Mesothelial cell of epicardium (in vitro differentiated cells): ENCODE measurements around the gene HAPSTR1. TPM values are rescaled to one million over a fixed set of nuclear protein-coding genes. Genes with fewer than 3 reads are reported as not detected.

ENCODE experiments used
- DNase-seq, 2 experiments: peaks; one replicate each; pipeline ENCODE4 v3.0.0; 2021; ENCODE audit warnings: low spot score in 2 of 2; ENCODE audit not compliant: unreplicated experiment in 2 of 2
- H3K27ac Mint-ChIP-seq: 2 replicates; pipeline ENCODE4 v1.8.0; 2021; ENCODE audit warnings: mixed read lengths
- H3K27me3 Mint-ChIP-seq: 2 replicates; pipeline ENCODE4 v1.8.0; 2021; ENCODE audit warnings: low read depth, mixed read lengths
- H3K36me3 Mint-ChIP-seq: 2 replicates; pipeline ENCODE4 v1.8.0; 2021; ENCODE audit warnings: mixed read lengths
- H3K4me1 Mint-ChIP-seq: 2 replicates; pipeline ENCODE4 v1.8.0; 2021; ENCODE audit warnings: mixed read lengths
- H3K4me3 Mint-ChIP-seq: 2 replicates; pipeline ENCODE4 v1.8.0; 2021; ENCODE audit warnings: mild to moderate bottlenecking, moderate library complexity, mixed read lengths
- H3K9me3 Mint-ChIP-seq: 2 replicates; pipeline ENCODE4 v1.8.0; 2021; ENCODE audit warnings: mixed read lengths
- CTCF ChIP-seq: fragments of 200-600 bp; sonication (generic); IDR thresholded peaks from one replicate; pipeline ENCODE4 v1.5.0; 2021; ENCODE audit warnings: antibody characterized with exemption; ENCODE audit not compliant: unreplicated experiment
- total RNA-seq: library from RNA; stranded (reverse); gene quantifications from 3 replicates; pipeline ENCODE4 v1.2.1, GENCODE V29; 2021

Gene HAPSTR1
- total RNA-seq, 1 donor from 2014 or later: 80.6 TPM

GRCh38 chr16:9099131-9099625 lies 7.7 kb downstream of the HAPSTR1 start:
- no peak for DNase-seq
- Mint-ChIP-seq H3K4me1 (peaks cover 73% of the 10 kb centered on the region), H3K36me3 (peaks cover 51% of the 10 kb centered on the region), H3K27me3 (no peaks in the 10 kb centered on the region), H3K9me3 (no peaks in the 10 kb centered on the region), H3K4me3 (no peak overlapping the region), H3K27ac (peak overlapping the region; percentile 67)
- TF ChIP-seq CTCF: no peak

- TF ChIP-seq CTCF: no peak
- Mint-ChIP-seq H3K4me3 (no peak overlapping the region), H3K27me3 (no peaks in the 10 kb centered on the region), H3K27ac (peak overlapping the region; percentile 82), H3K36me3 (peaks cover 65% of the 10 kb centered on the region), H3K4me1 (peaks cover 71% of the 10 kb centered on the region), H3K9me3 (no peaks in the 10 kb centered on the region)
- DNase-seq: no peak
Measured at GRCh38 chr16:9102379-9102778, 10.9 kb downstream of the HAPSTR1 start.

DNA sequence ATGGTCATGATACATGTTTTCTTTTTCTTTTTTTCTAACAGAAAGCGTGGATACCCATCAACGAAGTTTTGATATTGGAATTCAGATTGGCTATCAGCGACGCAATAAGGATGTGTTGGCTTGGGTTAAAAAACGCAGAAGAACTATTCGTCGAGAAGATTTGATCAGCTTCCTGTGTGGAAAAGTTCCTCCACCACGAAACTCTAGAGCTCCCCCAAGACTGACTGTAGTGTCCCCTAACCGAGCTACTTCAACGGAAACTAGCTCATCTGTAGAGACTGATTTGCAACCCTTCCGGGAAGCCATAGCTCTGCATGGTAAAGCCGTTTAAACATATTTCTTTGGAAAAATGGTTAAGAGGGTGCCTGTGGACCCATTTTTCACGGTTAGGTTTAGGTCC lies 11.5 kb downstream of the HAPSTR1 start:
- no peaks in the 10 kb centered on the region for H3K9me3 Mint-ChIP-seq
- no peak overlapping the region for H3K4me3 Mint-ChIP-seq
- H3K4me1 Mint-ChIP-seq: peaks cover 65% of the 10 kb centered on the region
- H3K27me3 Mint-ChIP-seq: no peaks in the 10 kb centered on the region
- DNase-seq: no peak
- peak overlapping the region; percentile 82 for H3K27ac Mint-ChIP-seq
- TF ChIP-seq CTCF: no peak
- peaks cover 65% of the 10 kb centered on the region for H3K36me3 Mint-ChIP-seq

GRCh38 chr16:9103546-9103945 lies 12.1 kb downstream of the HAPSTR1 start:
- Mint-ChIP-seq H3K4me3 (peak overlapping the region; percentile 12), H3K27me3 (no peaks in the 10 kb centered on the region), H3K27ac (peak overlapping the region; percentile 73), H3K4me1 (peaks cover 60% of the 10 kb centered on the region), H3K9me3 (no peaks in the 10 kb centered on the region), H3K36me3 (peaks cover 64% of the 10 kb centered on the region)
- DNase-seq: no peak
- no peak for TF ChIP-seq CTCF

DNA sequence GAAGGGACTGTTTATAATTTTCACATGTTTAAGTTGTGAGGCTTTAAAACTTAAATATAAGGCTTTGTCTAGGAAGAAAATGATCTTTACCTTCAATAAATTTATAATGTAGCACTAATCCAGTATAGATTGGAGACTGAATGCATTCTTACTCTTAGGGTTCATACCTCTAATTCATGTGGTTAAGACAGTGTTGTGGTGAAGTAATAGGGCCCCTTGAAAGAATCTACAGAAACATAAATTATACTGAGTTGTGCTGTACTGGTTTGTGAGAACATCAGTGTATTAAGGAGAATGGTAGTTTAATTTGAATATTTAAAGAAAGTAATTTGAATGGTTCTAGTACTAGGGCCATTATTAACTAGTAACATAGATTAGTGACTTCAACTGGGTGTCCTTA lies 13.7 kb downstream of the HAPSTR1 start:
- no peak overlapping the region for H3K4me3 Mint-ChIP-seq
- no peak for DNase-seq
- H3K36me3 Mint-ChIP-seq: peaks cover 62% of the 10 kb centered on the region

More for the DNA sequence above, 13.7 kb downstream of the HAPSTR1 start:
- Mint-ChIP-seq H3K4me1 (peaks cover 61% of the 10 kb centered on the region), H3K27ac (peak overlapping the region; percentile 23), H3K27me3 (no peaks in the 10 kb centered on the region), H3K9me3 (no peaks in the 10 kb centered on the region)
- TF ChIP-seq CTCF: no peak
